ENCODE results near the gene MTRF1. TPM values are rescaled to one million over a fixed set of nuclear protein-coding genes. Genes with fewer than 3 reads are reported as not detected.

MTRF1 gene
- total and polyA plus RNA-seq, 2 of the 8 experiments (the other 6 are each of a cell fraction or from before 2014, with no cell fraction given) = 8.0 to 19.2 TPM

- Histone ChIP-seq H2BK5ac (ENCODE audit: low read depth, low read length) (no peak overlapping the region), H4K91ac (replicated peaks; ENCODE audit: insufficient read length, low read length) (no peak overlapping the region), H2BK20ac (ENCODE audit: low read length) (no peak overlapping the region), H3K23ac (ENCODE audit: insufficient read length) (no peak overlapping the region), H3K79me1 (ENCODE audit: low read depth, low read length) (no peaks in the 10 kb centered on the region), H3K14ac (ENCODE audit: insufficient read length) (no peak overlapping the region), H2AK5ac (ENCODE audit: low read depth, low read length) (no peak overlapping the region), H3K18ac (ENCODE audit: extremely low read depth, low read length) (no peak overlapping the region), H3K23me2 (ENCODE audit: low read depth, low read length) (no peaks in the 10 kb centered on the region), H3K79me2 (ENCODE audit: control insufficient read depth in 1 of 2, insufficient read depth in 2 of 2, low read length in 2 of 2) (no peaks in the 10 kb centered on the region), H3K27ac (ENCODE audit: low read depth, low read length) (no peak overlapping the region), H4K20me1 (replicated peaks in 1 of 2; ENCODE audit: control insufficient read depth in 1 of 2, insufficient read depth in 2 of 2, low read length in 2 of 2) (no peaks in the 10 kb centered on the region), H3K4me1 (replicated peaks in 1 of 4; ENCODE audit: control insufficient read depth in 3 of 4, insufficient read depth in 4 of 4, low read length in 3 of 4) (no peaks in the 10 kb centered on the region), H3K4me3 (ENCODE audit: extremely low read depth in 1 of 4, insufficient read depth in 2 of 4, low read depth in 3 of 4, low read length in 4 of 4) (no peak overlapping the region), H2BK15ac (ENCODE audit: low read length) (no peak overlapping the region), H3K36me3 (ENCODE audit: control insufficient read depth in 2 of 4, insufficient read depth in 4 of 4, low read length in 3 of 4) (no peaks in the 10 kb centered on the region), H4K8ac (ENCODE audit: extremely low read depth, insufficient read depth, low read length) (no peak overlapping the region), H3K9me3 (ENCODE audit: insufficient read depth in 2 of 2, low read depth in 1 of 2, low read length in 1 of 2) (no peaks in the 10 kb centered on the region), H3K56ac (replicated peaks; ENCODE audit: insufficient read length, low read depth, low read length) (no peak overlapping the region), H3K4ac (replicated peaks; ENCODE audit: insufficient read length, low read depth, low read length) (no peak overlapping the region), H3K4me2 (ENCODE audit: insufficient read depth in 1 of 2, low read depth in 2 of 2, low read length in 2 of 2) (no peak overlapping the region), H2BK120ac (replicated peaks; ENCODE audit: low read depth, low read length) (no peak overlapping the region), H2BK12ac (ENCODE audit: low read depth, low read length) (no peak overlapping the region), H2AFZ (ENCODE audit: low read length) (no peak overlapping the region), H3K27me3 (replicated peaks in 1 of 4; ENCODE audit: control insufficient read depth in 3 of 4, extremely low read depth in 1 of 4, insufficient read depth in 3 of 4, low read length in 3 of 4) (no peaks in the 10 kb centered on the region), H4K5ac (ENCODE audit: insufficient read length, low read depth, low read length) (no peak overlapping the region), H3K9ac (replicated peaks in 1 of 4; ENCODE audit: extremely low read depth in 1 of 4, low read depth in 3 of 4, low read length in 3 of 4) (no peak overlapping the region)
- CTCF ChIA-PET (ENCODE audit: partially characterized antibody) = no interaction called here
- FAIRE-seq (no peak), DNase-seq (ENCODE audit: low read depth in 1 of 2, low spot score in 2 of 2) (no peak)
- POLR2A ChIA-PET (ENCODE audit: partially characterized antibody) = no interaction called here
- TF ChIP-seq, protein P1, sequence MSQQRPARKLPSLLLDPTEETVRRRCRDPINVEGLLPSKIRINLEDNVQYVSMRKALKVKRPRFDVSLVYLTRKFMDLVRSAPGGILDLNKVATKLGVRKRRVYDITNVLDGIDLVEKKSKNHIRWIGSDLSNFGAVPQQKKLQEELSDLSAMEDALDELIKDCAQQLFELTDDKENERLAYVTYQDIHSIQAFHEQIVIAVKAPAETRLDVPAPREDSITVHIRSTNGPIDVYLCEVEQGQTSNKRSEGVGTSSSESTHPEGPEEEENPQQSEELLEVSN (IDR thresholded peaks at IDR 0.05) = no peak
- TF ChIP-seq FOSL1 (IDR thresholded peaks at IDR 0.05; ENCODE audit: insufficient read depth, low read depth, low read length) (no peak), EGR1 (IDR thresholded peaks at IDR 0.05; ENCODE audit: borderline replicate concordance, low read depth, low read length) (no peak), SIN3A (conservative IDR thresholded peaks at IDR 0.05 in 1 of 2, IDR thresholded peaks at IDR 0.05 in 1 of 2; ENCODE audit: low read depth in 1 of 2, low read length in 2 of 2) (no peak), SUZ12 (IDR thresholded peaks at IDR 0.05; ENCODE audit: low read length) (no peak), CTCF (IDR thresholded peaks at IDR 0.05; ENCODE audit: control extremely low read depth in 1 of 3, insufficient read depth in 1 of 3, low read depth in 1 of 3, low read length in 3 of 3) (no peak)
These were observed 81.1 kb downstream of the MTRF1 start for GRCh38 chr13:41182231-41182630.

Data from H1 (cell line).